Stomach (tissue), 9 donors: ENCODE results near the gene CKB. TPM values are rescaled to one million over a fixed set of nuclear protein-coding genes. Genes with fewer than 3 reads are reported as not detected.

Source experiments
- DNase-seq, 2 donors: peaks; one replicate each; pipeline versions ENCODE4 v3.0.0 to v3.0.0-alpha.2; 2013 to 2019
- H3K27ac ChIP-seq, 5 donors: fragments of 200-600 bp in 4 of 5; sonication (generic) in 4 of 5; one replicate each; pipeline ENCODE4 v1.5.1; 2013 to 2019; ENCODE audit warnings: mild to moderate bottlenecking in 1 of 5, moderate library complexity in 1 of 5
- H3K27me3 ChIP-seq, 3 donors: fragments of 200-600 bp; sonication (generic); one replicate each; pipeline ENCODE4 v1.5.1; 2017 to 2019; ENCODE audit warnings: mixed run types in 1 of 3
- H3K36me3 ChIP-seq, 4 donors: fragments of 200-600 bp; sonication (generic); 1 replicate in 3 of 4; 2 replicates in 1 of 4; pipeline ENCODE4 v1.5.1; 2016 to 2019
- H3K4me1 ChIP-seq, 4 donors: fragments of 200-600 bp; sonication (generic); one replicate each; pipeline ENCODE4 v1.5.1; 2016 to 2019
- H3K4me3 ChIP-seq, 4 donors: fragments of 200-600 bp; sonication (generic) in 3 of 4; one replicate each; pipeline ENCODE4 v1.5.1; 2016 to 2019; ENCODE audit warnings: mild to moderate bottlenecking in 1 of 4
- H3K9me3 ChIP-seq, 4 donors: fragments of 200-600 bp; sonication (generic); one replicate each; pipeline ENCODE4 v1.5.1; 2016 to 2019
- EP300 ChIP-seq: sonication (generic); formaldehyde crosslinking; IDR thresholded peaks from one replicate; pipeline ENCODE4 v1.6.1; 2017; ENCODE audit warnings: antibody characterized with exemption
- POLR2A ChIP-seq, 4 donors: fragments of 450-650 bp; IDR thresholded peaks; one replicate each; pipeline ENCODE4 v1.6.1; 2016; ENCODE audit warnings: antibody characterized with exemption in 4 of 4, control low read depth in 2 of 4, mild to moderate bottlenecking in 1 of 4, moderate library complexity in 1 of 4
- POLR2AphosphoS5 ChIP-seq, 3 donors: sonication (generic); formaldehyde crosslinking; IDR thresholded peaks; one replicate each; pipeline ENCODE4 v1.6.1; 2016; ENCODE audit warnings: antibody characterized with exemption in 3 of 3
- WGBS, 5 donors: extraction: QIAGEN DNeasy Blood & Tissue Kit in 3 of 5; methylation state at CpG; one replicate each; pipeline versions ENCODE4 v1.1.5 to v1.1.7; 2013 to 2018; 5-methylcytosine and 5-hydroxymethylcytosine counted together
- intact Hi-C: fragments of 100-400 bp; cut with DNase I; formaldehyde crosslinking; loops from one replicate; pipeline ENCODE4 v1.15.1; 2023; ENCODE audit warnings: low total_unique reads
- polyA plus RNA-seq, 3 donors: library from polyadenylated mRNA; stranded (reverse); fragments of 200-250 nt; gene quantifications; one replicate each; pipeline ENCODE4 v1.2.3, GENCODE V29; 2013
- total RNA-seq, 5 donors: library from RNA; depleted of rRNA; stranded (reverse); fragments of >200 nt; gene quantifications; one replicate each; pipeline versions ENCODE4 v1.1.0 to v1.2.3, GENCODE V29; 2014 to 2016
- TF ChIP-seq, protein P1 (sequence below), 7 experiments: fragments of 450-650 bp in 4 of 7; fragments of 200-600 bp in 3 of 7; sonication (generic) in 3 of 7; IDR thresholded peaks; one replicate each; pipeline ENCODE4 v1.5.1; 2016 to 2019; ENCODE audit warnings: antibody characterized with exemption in 7 of 7, control low read depth in 2 of 7, mild to moderate bottlenecking in 1 of 7
- donor health status: healthy with polysubstance abuse.
- donor health status: Bipolar disorder and iron deficiency.
- donor health status: healthy.

Gene CKB
- total and polyA plus RNA-seq, 8 donors, result 216 to 1,146 (median 806) TPM

DNA sequence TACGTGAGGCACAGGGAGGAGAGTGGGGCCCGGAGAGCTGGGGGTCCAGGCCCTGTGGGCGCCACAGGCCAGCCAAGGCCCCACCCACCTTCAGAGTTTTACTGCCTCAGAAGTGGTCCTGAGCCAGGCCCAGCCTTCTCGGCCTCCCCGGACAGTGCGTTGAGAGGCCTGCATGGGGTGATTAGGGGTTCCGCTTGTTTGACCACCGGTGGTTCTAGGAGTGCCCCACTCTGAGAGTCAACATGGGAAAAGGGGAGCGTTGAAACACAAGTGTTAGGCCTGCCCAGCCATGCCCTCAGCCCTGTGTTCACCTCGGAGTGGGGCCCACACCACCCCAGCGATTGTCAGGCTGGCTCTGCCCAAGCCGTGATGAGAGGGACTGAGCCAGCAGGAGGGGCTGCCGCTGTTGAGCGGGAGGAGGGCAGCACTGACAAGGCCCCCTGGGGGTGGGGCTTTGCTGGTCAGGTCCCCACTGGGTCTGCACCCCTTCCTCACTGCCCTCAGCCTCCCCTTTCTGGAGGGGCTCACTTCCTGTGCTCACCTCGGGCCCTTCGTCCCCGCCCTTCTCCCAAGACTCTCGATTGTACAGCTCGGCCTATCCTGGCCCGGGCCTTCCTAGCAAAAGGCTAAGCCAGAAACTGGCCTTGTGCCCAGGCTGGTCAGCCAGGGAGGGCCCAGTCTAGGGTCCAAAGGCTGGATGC is 4.8 kb downstream of the CKB start:
- peak; percentile 64 to 70 for DNase-seq
- no peak for TF ChIP-seq POLR2A (IDR thresholded peaks at IDR 0.05)
- no peak for TF ChIP-seq POLR2AphosphoS5 (IDR thresholded peaks at IDR 0.05)
- no peak for TF ChIP-seq EP300
- TF ChIP-seq, protein P1, sequence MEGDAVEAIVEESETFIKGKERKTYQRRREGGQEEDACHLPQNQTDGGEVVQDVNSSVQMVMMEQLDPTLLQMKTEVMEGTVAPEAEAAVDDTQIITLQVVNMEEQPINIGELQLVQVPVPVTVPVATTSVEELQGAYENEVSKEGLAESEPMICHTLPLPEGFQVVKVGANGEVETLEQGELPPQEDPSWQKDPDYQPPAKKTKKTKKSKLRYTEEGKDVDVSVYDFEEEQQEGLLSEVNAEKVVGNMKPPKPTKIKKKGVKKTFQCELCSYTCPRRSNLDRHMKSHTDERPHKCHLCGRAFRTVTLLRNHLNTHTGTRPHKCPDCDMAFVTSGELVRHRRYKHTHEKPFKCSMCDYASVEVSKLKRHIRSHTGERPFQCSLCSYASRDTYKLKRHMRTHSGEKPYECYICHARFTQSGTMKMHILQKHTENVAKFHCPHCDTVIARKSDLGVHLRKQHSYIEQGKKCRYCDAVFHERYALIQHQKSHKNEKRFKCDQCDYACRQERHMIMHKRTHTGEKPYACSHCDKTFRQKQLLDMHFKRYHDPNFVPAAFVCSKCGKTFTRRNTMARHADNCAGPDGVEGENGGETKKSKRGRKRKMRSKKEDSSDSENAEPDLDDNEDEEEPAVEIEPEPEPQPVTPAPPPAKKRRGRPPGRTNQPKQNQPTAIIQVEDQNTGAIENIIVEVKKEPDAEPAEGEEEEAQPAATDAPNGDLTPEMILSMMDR (IDR thresholded peaks at IDR 0.05), result no peak
- peaks cover 6 to 13% (median 7%) of the 10 kb centered on the region in 4 donors for H3K36me3 ChIP-seq
- peaks cover 51 to 70% (median 62%) of the 10 kb centered on the region in 4 donors for H3K4me1 ChIP-seq
- no peak overlapping the region for H3K4me3 ChIP-seq
- H3K9me3 ChIP-seq, result no peaks in the 10 kb centered on the region
- peaks cover 0 to 26% (median 16%) of the 10 kb centered on the region in 3 donors for H3K27me3 ChIP-seq
- intact Hi-C loops, result loop anchor here (2.0 kb wide), 1 partner anchor 29 kb away; no protein-coding TSS in a partner anchor
- H3K27ac ChIP-seq, result peak overlapping the region; percentile 53 to 94 (median 84)
- 28 to 36% (median 34%) methylated on average over 18 to 20 of the region's 20 CpGs for WGBS, 5 donors

DNA sequence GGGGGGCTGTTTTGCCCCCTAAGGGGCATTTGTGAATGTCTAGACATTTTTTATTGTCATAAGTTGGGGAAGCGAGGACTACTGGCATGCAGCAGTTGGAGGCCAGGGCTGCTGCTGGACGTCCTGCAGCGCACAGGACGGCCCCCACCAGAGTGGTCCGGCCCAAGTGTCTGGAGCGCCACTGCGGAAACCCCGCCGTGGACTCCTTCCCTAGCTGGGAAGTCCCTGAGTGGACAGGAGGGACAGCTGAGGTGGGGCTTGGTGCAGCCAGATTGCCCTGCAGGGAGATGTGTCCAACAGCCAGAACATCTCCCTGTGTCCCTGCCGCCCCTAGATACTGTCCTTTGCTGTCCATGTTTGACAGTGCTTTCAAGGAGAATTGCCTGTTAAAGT is 5.5 kb downstream of the CKB start:
- TF ChIP-seq POLR2AphosphoS5 (IDR thresholded peaks at IDR 0.05) (no peak), POLR2A (IDR thresholded peaks at IDR 0.05) (no peak), EP300 (no peak)
- TF ChIP-seq, protein P1 (IDR thresholded peaks at IDR 0.05), result no peak
- 80 to 85% (median 81%) methylated on average over 7 to 10 of the region's 10 CpGs for WGBS, 5 donors
- Histone ChIP-seq H3K4me1 (peaks cover 53 to 73% (median 64%) of the 10 kb centered on the region in 4 donors), H3K4me3 (no peak overlapping the region), H3K27ac (peak overlapping the region in 2 of 5 donors; percentile 84 to 94), H3K36me3 (peaks cover 6 to 13% (median 8%) of the 10 kb centered on the region in 4 donors), H3K27me3 (peaks cover 0 to 19% (median 12%) of the 10 kb centered on the region in 3 donors), H3K9me3 (no peaks in the 10 kb centered on the region)
- DNase-seq, result no peak
- intact Hi-C loops, result no loop called here

DNA sequence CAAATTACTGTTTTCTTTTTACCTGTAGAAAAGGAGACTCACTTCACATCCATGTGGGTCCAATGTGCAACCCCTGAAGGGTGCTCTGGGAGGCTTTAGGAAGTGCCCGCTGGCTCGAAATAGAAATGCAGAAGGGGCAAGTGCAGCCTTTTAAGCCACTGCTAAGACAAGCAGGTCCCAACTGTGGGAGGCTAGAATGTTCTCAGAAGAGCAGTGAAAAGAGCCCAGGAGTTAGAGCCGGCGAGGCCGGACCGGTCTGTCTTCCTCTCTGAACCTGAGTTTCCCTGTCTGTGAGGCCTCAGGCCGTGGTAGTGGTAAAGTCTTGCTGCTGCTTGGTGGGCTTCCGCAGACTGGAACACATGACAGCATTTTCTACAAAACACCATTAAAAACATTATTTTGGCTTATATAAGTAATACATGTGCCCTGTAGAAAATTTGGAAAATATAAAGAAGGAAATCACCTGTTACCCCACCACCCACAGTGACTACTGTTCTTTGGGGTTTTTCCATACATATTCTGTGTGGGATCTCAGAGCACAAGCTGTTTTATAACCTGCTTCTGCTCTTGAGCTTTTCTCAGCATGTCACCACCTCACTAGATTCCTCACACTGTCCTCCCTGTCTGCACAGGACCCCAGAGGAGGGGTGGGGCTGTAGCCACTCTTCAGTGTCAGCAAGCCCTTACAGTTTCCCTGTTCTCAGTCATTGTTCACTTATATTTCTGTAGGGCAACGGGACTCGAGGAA is 6.0 kb downstream of the CKB start:
- H3K4me1 ChIP-seq, result peaks cover 50 to 67% (median 58%) of the 10 kb centered on the region in 4 donors
- TF ChIP-seq POLR2AphosphoS5 (IDR thresholded peaks at IDR 0.05), result no peak
- TF ChIP-seq POLR2A (IDR thresholded peaks at IDR 0.05), result no peak
- no peak for TF ChIP-seq EP300
- TF ChIP-seq, protein P1 (IDR thresholded peaks at IDR 0.05), result no peak
- H3K27ac ChIP-seq, result peak overlapping the region in 2 of 5 donors; percentile 84 to 94
- H3K36me3 ChIP-seq, result peaks cover 6 to 15% (median 10%) of the 10 kb centered on the region in 4 donors
- intact Hi-C loops, result no loop called here
- H3K9me3 ChIP-seq, result no peaks in the 10 kb centered on the region
- H3K27me3 ChIP-seq, result peaks cover 0 to 13% (median 6%) of the 10 kb centered on the region in 3 donors
- no peak overlapping the region for H3K4me3 ChIP-seq
- WGBS, 5 donors, result 71 to 76% (median 74%) methylated on average over 10 of the region's 10 CpGs
- DNase-seq, result no peak

DNA sequence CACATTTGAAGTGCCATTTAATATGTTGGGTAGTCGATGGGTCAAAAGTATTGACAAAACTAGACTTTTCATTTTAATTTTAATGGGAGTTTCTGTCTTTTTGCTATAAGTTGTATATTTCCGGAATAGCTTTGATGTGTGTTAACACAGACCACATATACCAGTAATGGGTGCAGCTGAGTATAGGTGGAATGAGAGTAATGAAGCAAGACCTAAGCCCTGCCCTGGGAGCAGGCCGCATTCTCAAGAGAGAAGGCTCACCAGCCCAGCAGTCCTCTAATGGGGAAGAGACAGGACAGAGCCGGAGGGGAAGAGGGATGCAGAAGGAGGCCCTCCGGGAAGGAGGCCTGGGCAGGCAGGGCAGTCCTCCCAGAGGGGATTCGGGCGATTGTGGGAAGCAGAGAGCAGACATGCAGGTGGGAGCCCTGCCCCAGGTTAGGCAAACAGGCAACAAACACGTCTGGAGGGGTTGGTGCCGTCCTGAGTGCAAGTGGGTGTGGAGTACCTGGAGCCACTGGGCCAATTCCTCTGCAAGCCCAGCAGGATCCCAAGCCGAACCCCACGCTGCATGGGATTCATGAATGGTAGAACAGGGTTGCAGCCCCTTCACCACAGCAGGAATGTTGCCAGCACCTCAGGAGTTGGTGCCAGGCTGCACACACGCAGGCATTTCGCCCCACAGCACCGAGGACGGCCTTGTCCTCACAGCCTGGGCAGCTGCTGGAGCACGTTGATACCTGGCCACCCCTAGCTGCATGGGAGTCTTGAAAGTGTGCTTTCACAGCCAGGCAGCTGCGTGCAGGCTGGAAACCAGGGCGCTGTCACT is 7.8 kb downstream of the CKB start:
- 78 to 87% (median 83%) methylated on average over 12 to 18 of the region's 18 CpGs for WGBS, 5 donors
- H3K9me3 ChIP-seq, result no peaks in the 10 kb centered on the region
- no peaks in the 10 kb centered on the region for H3K27me3 ChIP-seq
- H3K4me3 ChIP-seq, result no peak overlapping the region
- DNase-seq, result no peak
- H3K4me1 ChIP-seq, result peaks cover 35 to 49% (median 42%) of the 10 kb centered on the region in 4 donors
- peak overlapping the region in 1 of 5 donors; percentile 56 for H3K27ac ChIP-seq
- TF ChIP-seq POLR2AphosphoS5 (IDR thresholded peaks at IDR 0.05) (no peak), POLR2A (IDR thresholded peaks at IDR 0.05) (no peak), EP300 (no peak)
- TF ChIP-seq, protein P1 (IDR thresholded peaks at IDR 0.05), result no peak
- intact Hi-C loops, result no loop called here
- peaks cover 5 to 28% (median 25%) of the 10 kb centered on the region in 4 donors for H3K36me3 ChIP-seq
